NB4 (cell line): Measurements from ENCODE around the gene LAIR1.
"Not testable (repeated sequence)": the region's sequence is repeated elsewhere in the genome, so short reads cannot be mapped to it uniquely, and the experiment has no call there.

Experiments
- CTCF ChIP-seq: IDR thresholded peaks from one replicate; pipeline ENCODE4 v1.5.1; 2012; ENCODE audit warnings: low read depth, low read length
- MYC ChIP-seq: IDR thresholded peaks from 2 replicates; pipeline ENCODE4 v1.6.1; 2011; ENCODE audit warnings: low read depth, low read length
- POLR2A ChIP-seq: IDR thresholded peaks from 2 replicates; pipeline ENCODE4 v1.6.1; 2011; ENCODE audit warnings: mild to moderate bottlenecking; ENCODE audit not compliant: insufficient read length; ENCODE audit errors: extremely low read depth

GRCh38 chr19:54382041-54382440, 17.3 kb upstream of the LAIR1 start:
- TF ChIP-seq POLR2A, CTCF, MYC: not testable (repeated sequence)
